ENCODE data around the gene KRT1. TPM values are rescaled to one million over a fixed set of nuclear protein-coding genes. Genes with fewer than 3 reads are reported as not detected.

Gene KRT1
- total RNA-seq, 5 donors from 2014 or later (not counting 1 experiment from before 2014, with no cell fraction given), result 0.19 to 57.7 (median 10.0) TPM

GRCh38 chr12:52703424-52703823 lies 23.2 kb upstream of the KRT1 start, which contains the start of gene KRT77:
KRT77 (minus strand) TSS chr12:52703524; CDS start chr12:52703434, 90 bp downstream.
- Histone ChIP-seq H3K4me1 (ENCODE audit: control insufficient read depth in 1 of 2, extremely low read depth in 1 of 2, insufficient read depth in 2 of 2, low read length in 2 of 2) (peaks cover 6 to 8% of the 10 kb centered on the region in 2 experiments), H3K27me3 (replicated peaks in 1 of 2; ENCODE audit: control insufficient read depth in 2 of 2, extremely low read depth in 1 of 2, insufficient read depth in 2 of 2, low read length in 1 of 2) (peaks cover 0 to 25% of the 10 kb centered on the region in 2 experiments), H3K27ac (ENCODE audit: low read length) (no peak within 1 kb of the TSS), H3K9me3 (no peaks in the 10 kb centered on the region), H3K36me3 (ENCODE audit: control insufficient read depth in 2 of 2, extremely low read depth in 1 of 2, insufficient read depth in 1 of 2, low read length in 1 of 2) (no peaks in the 10 kb centered on the region), H3K4me3 (ENCODE audit: control insufficient read depth in 1 of 2, extremely low read depth in 1 of 2, low read length in 1 of 2) (no peak within 1 kb of the TSS)
- POLR2A ChIA-PET, result no interaction called here
- H3K4me3 Mint-ChIP-seq, result no peak within 1 kb of the TSS
- H3K4me1 Mint-ChIP-seq, result peaks cover 14 to 17% (median 14%) of the 10 kb centered on the region in 3 donors
- H3K27ac Mint-ChIP-seq, result no peak within 1 kb of the TSS
- no peak for ATAC-seq (replicated peaks in 1 of 4)
- no peaks in the 10 kb centered on the region for H3K36me3 Mint-ChIP-seq
- WGBS (ENCODE audit: insufficient coverage), result 20% methylated on average over 1 of the region's 2 CpGs
- peaks cover 8 to 9% of the 10 kb centered on the region in 2 donors for H3K27me3 Mint-ChIP-seq
- CTCF ChIA-PET, result no interaction called here
- no peaks in the 10 kb centered on the region for H3K9me3 Mint-ChIP-seq
- no peak for DNase-seq

GRCh38 chr12:52702338-52702737 lies 22.1 kb upstream of the KRT1 start:
- Mint-ChIP-seq H3K4me1 (peaks cover 3 to 12% (median 3%) of the 10 kb centered on the region in 3 donors), H3K27me3 (peaks cover 8 to 12% of the 10 kb centered on the region in 2 donors), H3K9me3 (no peaks in the 10 kb centered on the region), H3K36me3 (no peaks in the 10 kb centered on the region), H3K27ac (no peak overlapping the region), H3K4me3 (no peak overlapping the region)
- ChIA-PET CTCF (no interaction called here), POLR2A (no interaction called here)
- Histone ChIP-seq H3K27ac (ENCODE audit: low read length) (no peak overlapping the region), H3K9me3 (no peaks in the 10 kb centered on the region), H3K4me1 (ENCODE audit: control insufficient read depth in 1 of 2, extremely low read depth in 1 of 2, insufficient read depth in 2 of 2, low read length in 2 of 2) (no peaks in the 10 kb centered on the region), H3K36me3 (ENCODE audit: control insufficient read depth in 2 of 2, extremely low read depth in 1 of 2, insufficient read depth in 1 of 2, low read length in 1 of 2) (no peaks in the 10 kb centered on the region), H3K4me3 (ENCODE audit: control insufficient read depth in 1 of 2, extremely low read depth in 1 of 2, low read length in 1 of 2) (no peak overlapping the region), H3K27me3 (replicated peaks in 1 of 2; ENCODE audit: control insufficient read depth in 2 of 2, extremely low read depth in 1 of 2, insufficient read depth in 2 of 2, low read length in 1 of 2) (peaks cover 0 to 25% of the 10 kb centered on the region in 2 experiments)
- ATAC-seq (replicated peaks in 1 of 4) (no peak), DNase-seq (no peak)
- 88% methylated on average over 2 of the region's 2 CpGs for WGBS (ENCODE audit: insufficient coverage)

- ChIA-PET CTCF (no interaction called here), POLR2A (no interaction called here)
- Histone ChIP-seq H3K4me3 (ENCODE audit: control insufficient read depth in 1 of 2, extremely low read depth in 1 of 2, low read length in 1 of 2) (no peak overlapping the region), H3K27ac (ENCODE audit: low read length) (no peak overlapping the region), H3K36me3 (ENCODE audit: control insufficient read depth in 2 of 2, extremely low read depth in 1 of 2, insufficient read depth in 1 of 2, low read length in 1 of 2) (no peaks in the 10 kb centered on the region), H3K27me3 (replicated peaks in 1 of 2; ENCODE audit: control insufficient read depth in 2 of 2, extremely low read depth in 1 of 2, insufficient read depth in 2 of 2, low read length in 1 of 2) (peaks cover 0 to 25% of the 10 kb centered on the region in 2 experiments), H3K9me3 (no peaks in the 10 kb centered on the region), H3K4me1 (ENCODE audit: control insufficient read depth in 1 of 2, extremely low read depth in 1 of 2, insufficient read depth in 2 of 2, low read length in 2 of 2) (no peaks in the 10 kb centered on the region)
- Mint-ChIP-seq H3K9me3 (no peaks in the 10 kb centered on the region), H3K27me3 (peaks cover 10 to 12% of the 10 kb centered on the region in 2 donors), H3K36me3 (no peaks in the 10 kb centered on the region), H3K4me3 (no peak overlapping the region), H3K4me1 (peaks cover 0 to 8% (median 0%) of the 10 kb centered on the region in 3 donors), H3K27ac (peak overlapping the region in 1 of 2 donors; percentile 25)
- no peak for DNase-seq
- WGBS (ENCODE audit: insufficient coverage), result 78% methylated on average over 10 of the region's 12 CpGs
- ATAC-seq (replicated peaks in 1 of 4), result no peak
These were observed 21.1 kb upstream of the KRT1 start for GRCh38 chr12:52701281-52701680.

GRCh38 chr12:52699960-52700359 lies 19.8 kb upstream of the KRT1 start:
- Mint-ChIP-seq H3K36me3 (no peaks in the 10 kb centered on the region), H3K27me3 (peaks cover 11 to 12% of the 10 kb centered on the region in 2 donors), H3K4me3 (no peak overlapping the region), H3K9me3 (no peaks in the 10 kb centered on the region), H3K27ac (no peak overlapping the region), H3K4me1 (peaks cover 0 to 5% (median 0%) of the 10 kb centered on the region in 3 donors)
- H3K27ac ChIP-seq (ENCODE audit: low read length), result no peak overlapping the region
- DNase-seq (no peak), ATAC-seq (replicated peaks in 1 of 4) (no peak)
- no CpG with 5 or more reads among the region's 2 CpGs for WGBS (ENCODE audit: insufficient coverage)
- no peaks in the 10 kb centered on the region for H3K36me3 ChIP-seq (ENCODE audit: control insufficient read depth in 2 of 2, extremely low read depth in 1 of 2, insufficient read depth in 1 of 2, low read length in 1 of 2)
- H3K9me3 ChIP-seq, result no peaks in the 10 kb centered on the region
- ChIA-PET POLR2A (no interaction called here), CTCF (no interaction called here)
- peaks cover 0 to 25% of the 10 kb centered on the region in 2 experiments for H3K27me3 ChIP-seq (replicated peaks in 1 of 2; ENCODE audit: control insufficient read depth in 2 of 2, extremely low read depth in 1 of 2, insufficient read depth in 2 of 2, low read length in 1 of 2)
- no peak overlapping the region for H3K4me3 ChIP-seq (ENCODE audit: control insufficient read depth in 1 of 2, extremely low read depth in 1 of 2, low read length in 1 of 2)
- H3K4me1 ChIP-seq (ENCODE audit: control insufficient read depth in 1 of 2, extremely low read depth in 1 of 2, insufficient read depth in 2 of 2, low read length in 2 of 2), result no peaks in the 10 kb centered on the region

- Histone ChIP-seq H3K27me3 (replicated peaks in 1 of 2; ENCODE audit: control insufficient read depth in 2 of 2, extremely low read depth in 1 of 2, insufficient read depth in 2 of 2, low read length in 1 of 2) (peaks cover 0 to 31% of the 10 kb centered on the region in 2 experiments), H3K4me1 (ENCODE audit: control insufficient read depth in 1 of 2, extremely low read depth in 1 of 2, insufficient read depth in 2 of 2, low read length in 2 of 2) (no peaks in the 10 kb centered on the region), H3K9me3 (no peaks in the 10 kb centered on the region), H3K27ac (ENCODE audit: low read length) (no peak overlapping the region), H3K4me3 (ENCODE audit: control insufficient read depth in 1 of 2, extremely low read depth in 1 of 2, low read length in 1 of 2) (no peak overlapping the region), H3K36me3 (ENCODE audit: control insufficient read depth in 2 of 2, extremely low read depth in 1 of 2, insufficient read depth in 1 of 2, low read length in 1 of 2) (no peaks in the 10 kb centered on the region)
- Mint-ChIP-seq H3K27me3 (peaks cover 11 to 12% of the 10 kb centered on the region in 2 donors), H3K9me3 (no peaks in the 10 kb centered on the region), H3K4me1 (peaks cover 0 to 5% (median 0%) of the 10 kb centered on the region in 3 donors), H3K27ac (no peak overlapping the region), H3K4me3 (no peak overlapping the region), H3K36me3 (no peaks in the 10 kb centered on the region)
- whole genome bisulfite sequencing (ENCODE audit: insufficient coverage), result 55% methylated on average over 2 of the region's 2 CpGs
- ATAC-seq (replicated peaks in 1 of 4), result no peak
- no peak for DNase-seq
- ChIA-PET POLR2A (no interaction called here), CTCF (no interaction called here)
These were observed 19.2 kb upstream of the KRT1 start for GRCh38 chr12:52699373-52699772.

- 64% methylated on average over 9 of the region's 11 CpGs for WGBS (ENCODE audit: insufficient coverage)
- no peak overlapping the region for H3K27ac ChIP-seq (ENCODE audit: low read length)
- no peak overlapping the region for H3K27ac Mint-ChIP-seq
- ATAC-seq (replicated peaks in 1 of 4), result no peak
- H3K9me3 Mint-ChIP-seq, result no peaks in the 10 kb centered on the region
- ChIA-PET CTCF (no interaction called here), POLR2A (no interaction called here)
- DNase-seq, result no peak
- H3K9me3 ChIP-seq, result no peaks in the 10 kb centered on the region
- H3K4me3 Mint-ChIP-seq, result no peak overlapping the region
- H3K27me3 Mint-ChIP-seq, result peaks cover 11 to 12% of the 10 kb centered on the region in 2 donors
- peaks cover 0 to 5% (median 0%) of the 10 kb centered on the region in 3 donors for H3K4me1 Mint-ChIP-seq
- no peak overlapping the region for H3K4me3 ChIP-seq (ENCODE audit: control insufficient read depth in 1 of 2, extremely low read depth in 1 of 2, low read length in 1 of 2)
- H3K27me3 ChIP-seq (replicated peaks in 1 of 2; ENCODE audit: control insufficient read depth in 2 of 2, extremely low read depth in 1 of 2, insufficient read depth in 2 of 2, low read length in 1 of 2), result peaks cover 0 to 31% of the 10 kb centered on the region in 2 experiments
- no peaks in the 10 kb centered on the region for H3K36me3 ChIP-seq (ENCODE audit: control insufficient read depth in 2 of 2, extremely low read depth in 1 of 2, insufficient read depth in 1 of 2, low read length in 1 of 2)
- no peaks in the 10 kb centered on the region for H3K36me3 Mint-ChIP-seq
- no peaks in the 10 kb centered on the region for H3K4me1 ChIP-seq (ENCODE audit: control insufficient read depth in 1 of 2, extremely low read depth in 1 of 2, insufficient read depth in 2 of 2, low read length in 2 of 2)
These were observed 18.6 kb upstream of the KRT1 start for GRCh38 chr12:52698651-52699340.

All from T-cell (primary cell).